HG02623 (cell line): Measurements from ENCODE around the gene CLMN.
"Not testable (repeated sequence)": the region's sequence is repeated elsewhere in the genome, so short reads cannot be mapped to it uniquely, and the experiment has no call there.

Experiments
- ATAC-seq: cut with Tn5 transposase; IDR thresholded peaks from one replicate; pipeline ENCODE4 v1.9.1; 2021; ENCODE audit warnings: moderate library complexity; ENCODE audit not compliant: unreplicated experiment

CLMN gene

DNA sequence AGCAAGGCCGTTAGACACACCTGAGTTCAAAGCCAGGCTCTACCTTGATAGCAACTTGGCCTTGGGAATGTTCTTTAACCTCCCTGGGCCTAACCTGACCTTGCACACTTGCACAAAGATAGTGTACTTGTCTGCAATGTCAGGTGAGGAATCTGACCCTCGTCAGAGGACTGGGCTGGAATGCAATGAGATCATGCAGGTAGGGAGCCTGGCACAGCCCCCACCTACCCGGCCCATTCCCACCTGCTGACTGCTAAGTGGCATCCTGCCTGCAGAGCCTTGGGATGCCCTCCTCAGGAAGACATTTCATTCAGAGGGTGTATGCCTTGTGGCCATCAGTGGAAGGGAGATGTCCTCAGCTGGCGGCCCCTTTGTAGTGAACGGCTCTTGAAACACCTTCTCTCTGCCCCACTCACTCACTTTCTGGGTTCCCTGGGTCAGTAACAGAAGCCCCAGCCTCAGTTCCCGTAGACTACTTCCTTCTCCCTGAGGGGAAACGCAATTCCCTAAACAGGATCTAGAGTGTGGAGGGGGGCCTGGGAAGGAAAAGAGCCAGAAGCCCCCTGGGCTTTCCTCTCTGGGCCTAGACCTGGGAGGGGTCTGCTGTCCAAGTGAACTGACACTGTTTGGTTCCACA lies 94.3 kb downstream of the CLMN start:
- ATAC-seq = no peak

GRCh38 chr14:95222870-95223398 lies 96.8 kb downstream of the CLMN start:
- no peak for ATAC-seq

DNA sequence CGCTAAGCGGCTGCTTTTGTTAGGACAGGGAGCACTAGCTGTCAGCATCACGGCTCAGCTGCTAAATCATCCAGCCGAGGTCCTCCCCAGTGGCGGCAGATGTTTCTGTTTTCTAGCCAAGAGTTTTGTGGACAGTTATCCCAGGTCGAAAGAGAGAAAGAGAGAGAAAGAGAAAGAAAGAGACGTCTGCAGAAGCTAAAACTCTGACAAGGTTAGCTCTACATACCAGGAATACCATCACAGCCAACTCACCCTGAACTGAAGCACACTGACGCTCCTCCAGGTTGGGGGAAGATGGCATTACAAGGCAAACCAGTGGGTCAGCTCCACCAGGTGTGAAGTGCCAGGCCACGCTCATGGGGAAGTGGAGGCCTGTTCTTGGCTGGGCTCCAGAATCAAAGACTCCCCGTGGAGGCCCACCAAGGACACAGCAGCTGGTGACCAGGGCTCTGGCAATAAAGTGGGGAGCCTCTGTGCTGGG lies 97.5 kb downstream of the CLMN start:
- ATAC-seq = no peak

DNA sequence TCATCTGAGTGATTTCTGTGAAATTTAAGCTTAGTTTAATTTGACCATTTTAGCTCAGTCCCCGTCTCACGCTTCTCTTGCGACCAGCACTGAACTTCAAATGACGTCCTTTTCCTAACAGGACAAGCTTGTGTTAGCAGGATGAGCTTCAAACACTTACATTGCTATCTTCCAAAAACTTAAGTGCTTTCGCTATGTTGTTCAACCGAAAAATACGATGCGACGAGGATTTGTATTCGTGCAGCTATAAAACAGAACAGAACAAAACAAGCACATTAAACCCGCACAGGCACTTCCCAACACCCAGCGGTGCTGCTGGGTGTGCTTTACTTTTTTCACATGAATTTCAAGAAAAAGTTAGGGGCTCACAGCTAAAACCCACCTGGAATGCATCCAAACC lies 98.2 kb downstream of the CLMN start:
- ATAC-seq = no peak

DNA sequence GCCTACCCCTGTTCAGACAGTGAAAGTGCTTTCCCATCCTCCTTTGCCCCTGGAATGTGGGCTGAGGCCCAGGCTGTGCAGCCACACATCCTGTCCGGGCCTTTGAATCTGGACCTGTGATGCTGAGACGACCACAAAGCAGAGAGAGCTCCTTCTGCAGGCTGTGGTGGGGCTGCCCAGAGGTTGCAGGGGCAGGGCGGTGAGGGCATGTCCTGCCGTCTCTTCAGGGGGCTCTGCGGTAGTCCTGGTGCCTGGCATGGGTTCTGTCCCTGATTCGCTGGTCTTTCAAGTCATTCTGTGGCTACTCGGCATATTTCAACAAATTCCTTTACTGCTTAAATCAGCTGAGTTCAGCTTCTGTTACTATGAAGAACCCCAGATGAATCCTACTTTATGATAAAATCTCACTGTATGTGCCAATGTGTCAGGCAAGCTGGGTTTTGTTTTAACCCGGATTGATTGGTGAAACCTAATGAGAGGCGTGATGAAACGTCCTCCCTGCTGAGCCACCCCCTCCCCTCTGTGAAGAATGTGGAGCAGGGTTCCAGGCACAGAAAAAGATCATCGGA lies 99.0 kb downstream of the CLMN start:
- ATAC-seq = no peak

GRCh38 chr14:95218472-95219193 lies 101.1 kb downstream of the CLMN start:
- no peak for ATAC-seq

- no peak for ATAC-seq
Measured at GRCh38 chr14:95218006-95218405, 101.7 kb downstream of the CLMN start.

DNA sequence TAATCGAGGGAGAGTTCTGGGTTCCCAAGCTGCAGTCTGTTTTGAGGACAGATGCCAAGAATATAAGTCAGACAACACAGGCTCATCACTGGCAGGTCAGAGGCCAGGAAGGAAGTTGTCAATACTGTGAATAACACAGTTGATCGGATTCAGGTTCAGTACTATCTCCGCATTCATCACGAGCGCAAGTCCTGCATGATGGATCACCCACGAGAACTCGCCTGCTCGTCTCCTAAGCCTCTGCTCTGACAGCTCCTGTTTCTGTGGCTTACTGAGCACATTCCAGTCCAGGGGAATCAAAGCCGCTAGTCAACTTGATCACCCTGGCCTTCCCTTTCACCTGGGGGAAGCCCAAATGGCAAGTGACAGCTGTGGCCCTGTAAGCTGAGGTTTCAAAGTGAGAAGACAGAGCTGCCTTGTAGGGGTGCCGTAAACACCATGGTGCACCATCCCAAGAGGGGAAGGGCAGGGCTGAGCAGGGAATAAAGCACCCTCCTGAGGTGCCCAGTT lies 102.3 kb downstream of the CLMN start:
- ATAC-seq = no peak

GRCh38 chr14:95216008-95216407 lies 103.7 kb downstream of the CLMN start:
- no peak for ATAC-seq

- ATAC-seq = no peak
Measured at GRCh38 chr14:95215094-95215725, 104.5 kb downstream of the CLMN start.

GRCh38 chr14:95213774-95214173 lies 105.9 kb downstream of the CLMN start:
- ATAC-seq = no peak

DNA sequence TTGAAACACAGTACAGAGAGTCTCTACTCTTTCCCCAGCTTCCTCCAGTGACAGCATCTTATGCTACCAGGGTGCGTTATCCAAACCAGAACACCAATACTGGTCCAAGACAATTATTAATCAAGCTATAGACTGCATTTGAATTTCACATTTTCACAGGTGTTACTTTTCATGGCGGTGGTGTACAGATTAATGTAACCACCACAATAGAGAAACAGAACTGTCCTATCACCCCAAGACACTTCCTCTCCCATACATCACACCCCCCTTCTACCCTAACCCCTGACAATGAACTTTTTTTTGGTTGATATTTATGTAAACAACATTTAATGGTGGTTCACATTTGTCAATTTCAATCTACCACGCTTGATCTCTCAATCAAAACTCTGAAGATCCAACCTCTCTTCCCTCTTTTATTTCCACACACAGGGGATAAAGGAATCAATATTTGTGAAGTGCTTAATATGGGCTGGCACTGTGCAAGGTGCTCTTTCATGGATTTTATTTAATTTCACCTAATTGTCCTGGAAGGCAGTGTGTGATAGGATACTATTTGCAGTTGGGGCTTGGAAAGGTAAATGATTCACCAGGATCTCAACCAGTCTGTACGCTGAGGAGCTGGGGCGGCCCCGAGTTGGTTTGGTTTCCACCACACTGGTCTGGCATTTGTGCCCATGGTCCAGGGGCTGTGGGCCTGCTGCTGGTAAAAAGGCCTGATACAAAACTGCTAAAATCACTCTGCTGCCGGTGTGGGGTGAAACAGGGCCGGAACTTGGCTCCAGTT lies 107.8 kb downstream of the CLMN start:
- no peak for ATAC-seq

GRCh38 chr14:95210699-95211098 lies 109.0 kb downstream of the CLMN start:
- ATAC-seq = no peak

DNA sequence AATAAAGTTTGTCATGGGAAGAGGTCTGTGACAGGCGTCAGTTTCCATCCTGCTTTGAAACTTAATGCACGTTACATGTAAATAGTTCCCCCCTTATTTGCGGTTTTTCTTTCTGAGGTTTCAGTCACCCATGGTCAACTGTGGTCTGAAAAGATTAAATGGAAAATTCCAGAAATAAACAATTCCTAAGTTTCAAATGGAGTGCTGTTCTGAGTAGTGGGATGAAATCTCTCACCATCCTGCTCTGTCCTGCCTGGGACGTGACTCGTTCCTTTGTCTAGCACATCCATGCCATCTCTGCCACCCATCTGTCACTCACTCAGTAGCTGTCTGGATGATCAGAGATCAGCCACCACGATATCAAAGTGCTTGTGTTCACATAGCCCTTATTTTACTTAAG lies 111.1 kb downstream of the CLMN start:
- no peak for ATAC-seq

GRCh38 chr14:95207475-95208233 lies 112.1 kb downstream of the CLMN start:
- ATAC-seq = no peak

DNA sequence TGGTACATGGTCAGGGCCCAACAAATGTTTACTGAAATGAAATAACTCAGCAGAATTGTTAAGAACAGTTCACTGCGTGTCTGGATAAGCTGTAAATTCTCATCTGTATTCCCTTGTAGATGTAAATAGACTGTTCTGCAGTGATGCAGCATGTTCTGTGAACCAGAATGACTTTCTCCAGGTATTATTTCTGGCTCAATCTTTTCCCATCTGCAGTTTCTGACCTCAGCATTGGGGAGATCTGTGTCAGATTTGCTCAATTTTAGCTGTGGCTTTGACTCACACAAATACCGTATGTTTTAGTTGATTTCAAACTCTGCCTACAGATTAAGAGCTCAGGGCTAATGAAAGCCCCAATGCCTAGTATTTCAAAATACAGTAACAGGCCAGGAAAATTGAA lies 113.2 kb downstream of the CLMN start:
- ATAC-seq = no peak

DNA sequence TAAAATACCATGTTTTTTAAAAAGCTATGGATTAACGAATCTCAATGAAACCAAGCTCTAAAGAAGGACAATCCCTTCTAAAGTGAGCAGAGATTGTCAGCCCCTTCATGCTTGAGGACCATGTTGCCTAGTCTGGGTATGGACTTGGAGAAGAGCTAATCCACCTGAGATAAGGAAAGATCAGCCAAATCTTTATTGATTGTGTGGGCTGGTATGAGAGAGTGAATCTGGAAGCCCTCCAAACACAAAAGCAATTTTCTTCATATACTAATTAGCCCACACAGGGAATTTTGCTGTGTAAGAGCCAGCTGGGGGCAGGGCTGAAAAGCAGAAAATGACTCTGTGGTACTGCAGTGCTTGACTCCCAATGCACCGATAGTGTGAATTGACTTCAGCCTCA lies 115.0 kb downstream of the CLMN start:
- ATAC-seq = no peak

DNA sequence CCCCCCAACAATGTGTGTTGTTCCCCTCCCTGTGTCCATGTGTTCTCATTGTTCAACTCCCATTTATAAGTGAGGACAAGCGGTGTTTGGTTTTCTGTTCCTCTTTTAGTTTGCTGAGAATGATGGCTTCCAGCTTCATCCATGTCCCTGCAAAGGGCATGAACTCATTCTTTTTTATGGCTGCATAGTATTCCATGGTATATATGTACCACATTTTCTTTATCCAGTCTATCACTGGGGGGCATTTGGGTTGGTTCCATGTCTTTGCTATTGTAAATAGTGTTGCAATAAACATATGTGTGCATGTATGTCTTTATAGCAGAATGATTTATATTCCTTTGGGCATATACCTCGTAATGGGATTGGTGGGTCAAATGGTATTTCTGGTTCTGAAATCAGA lies 118.0 kb downstream of the CLMN start:
- not testable (repeated sequence) for ATAC-seq

GRCh38 chr14:95200404-95200803 lies 119.3 kb downstream of the CLMN start:
- no peak for ATAC-seq
